ENCODE data around the gene ARL6. TPM values are rescaled to one million over a fixed set of nuclear protein-coding genes. Genes with fewer than 3 reads are reported as not detected.

The ARL6 gene
- total RNA-seq, 1 experiment from 2014 or later: 7.1 TPM

- Histone ChIP-seq H2BK15ac (ENCODE audit: low read depth, low read length) (no peak overlapping the region), H4K91ac (ENCODE audit: insufficient read length, low read depth, low read length) (no peak overlapping the region), H2AFZ (ENCODE audit: low read length) (no peak overlapping the region), H2BK20ac (ENCODE audit: low read depth, low read length, poor library complexity, severe bottlenecking) (no peak overlapping the region), H3K79me1 (ENCODE audit: insufficient read depth, low read depth, low read length, poor library complexity, severe bottlenecking) (no peaks in the 10 kb centered on the region), H4K8ac (replicated peaks; ENCODE audit: insufficient read length, low read depth, low read length) (no peak overlapping the region), H3K27ac (ENCODE audit: insufficient read length, low read depth, low read length) (no peak overlapping the region), H2BK5ac (ENCODE audit: insufficient read length, low read length) (no peak overlapping the region), H3K18ac (ENCODE audit: insufficient read length, low read depth, low read length) (no peak overlapping the region), H4K5ac (ENCODE audit: insufficient read length, low read depth, low read length) (no peak overlapping the region), H2BK120ac (ENCODE audit: low read depth, low read length, poor library complexity, severe bottlenecking) (no peak overlapping the region), H3K9ac (ENCODE audit: extremely low read depth, insufficient read length, low read length) (no peak overlapping the region), H2BK12ac (ENCODE audit: insufficient read length, low read depth, low read length) (no peak overlapping the region), H3K4ac (ENCODE audit: low read depth, low read length) (no peak overlapping the region), H3K56ac (ENCODE audit: insufficient read length, low read depth, low read length) (no peak overlapping the region), H3K14ac (ENCODE audit: insufficient read depth, low read length) (no peak overlapping the region), H4K20me1 (ENCODE audit: control insufficient read depth, insufficient read depth, insufficient read length) (no peaks in the 10 kb centered on the region), H3T11ph (ENCODE audit: low read length) (no peak overlapping the region), H3K79me2 (ENCODE audit: insufficient read depth, low read length) (no peaks in the 10 kb centered on the region), H3K27me3 (ENCODE audit: insufficient read depth, low read length) (no peaks in the 10 kb centered on the region), H3K4me2 (ENCODE audit: insufficient read depth, insufficient read length, low read length) (no peak overlapping the region), H3K23ac (ENCODE audit: insufficient read length, low read depth, low read length) (no peak overlapping the region), H3K4me1 (ENCODE audit: insufficient read depth, low read length) (peaks cover 2% of the 10 kb centered on the region; the same call in 1 of the 2 replicates), H2AK5ac (ENCODE audit: insufficient read length, low read length) (no peak overlapping the region), H3K23me2 (ENCODE audit: insufficient read length, low read depth, low read length, poor library complexity, severe bottlenecking) (no peaks in the 10 kb centered on the region), H3K9me3 (ENCODE audit: control insufficient read depth, low read depth, low read length) (no peaks in the 10 kb centered on the region)
- Mint-ChIP-seq H3K9me3 (no peaks in the 10 kb centered on the region), H3K27ac (no peak overlapping the region), H3K27me3 (ENCODE audit: low read depth) (no peaks in the 10 kb centered on the region), H3K36me3 (ENCODE audit: insufficient read depth in 1 of 3, low read depth in 3 of 3) (no peaks in the 10 kb centered on the region), H3K4me3 (no peak overlapping the region), H3K4me1 (peaks cover 8 to 11% of the 10 kb centered on the region in 2 experiments)
- TF ChIP-seq CTCF (conservative IDR thresholded peaks at IDR 0.05): no peak
- WGBS (ENCODE audit: extremely low coverage, insufficient read length, low lambda C conversion rate): no CpG with 5 or more reads among the region's 2 CpGs
- DNase-seq: no peak
Measured at GRCh38 chr3:97721446-97721845, 43.1 kb upstream of the ARL6 start.
